Parathyroid adenoma (tissue), 2 donors: ENCODE measurements around the gene PEX3.

Experiments
- H2AFZ ChIP-seq: fragments of 300-600 bp; sonication (generic); one replicate; pipeline ENCODE4 v1.7.0; 2017; ENCODE audit warnings: antibody characterized with exemption, mild to moderate bottlenecking
- H3K27ac ChIP-seq: fragments of 300-600 bp; sonication (generic); one replicate; pipeline ENCODE4 v1.7.0; 2017
- H3K27me3 ChIP-seq: fragments of 300-600 bp; sonication (generic); one replicate; pipeline ENCODE4 v1.7.0; 2017; ENCODE audit warnings: low read length; ENCODE audit not compliant: control insufficient read depth, insufficient read depth
- H3K36me3 ChIP-seq: fragments of 300-600 bp; sonication (generic); one replicate; pipeline ENCODE4 v1.7.0; 2017; ENCODE audit warnings: low read length; ENCODE audit not compliant: control insufficient read depth, insufficient read depth
- H3K4me1 ChIP-seq: fragments of 300-600 bp; sonication (generic); one replicate; pipeline ENCODE4 v1.7.0; 2017; ENCODE audit warnings: control low read depth
- H3K4me2 ChIP-seq: fragments of 300-600 bp; sonication (generic); one replicate; pipeline ENCODE4 v1.7.0; 2017; ENCODE audit warnings: low read length
- H3K4me3 ChIP-seq: fragments of 300-600 bp; sonication (generic); one replicate; pipeline ENCODE4 v1.7.0; 2017; ENCODE audit warnings: low read depth, low read length
- H3K79me2 ChIP-seq: fragments of 300-600 bp; sonication (generic); one replicate; pipeline ENCODE4 v1.7.0; 2017; ENCODE audit warnings: control low read depth
- H3K9ac ChIP-seq: fragments of 300-600 bp; sonication (generic); one replicate; pipeline ENCODE4 v1.7.0; 2017; ENCODE audit warnings: mild to moderate bottlenecking
- H3K9me3 ChIP-seq: fragments of 300-600 bp; sonication (generic); one replicate; pipeline ENCODE4 v1.7.0; 2017; ENCODE audit warnings: low read length; ENCODE audit not compliant: control insufficient read depth
- CTCF ChIP-seq: fragments of 300-600 bp; sonication (generic); IDR thresholded peaks from one replicate; pipeline ENCODE4 v1.7.0; 2017; ENCODE audit warnings: antibody characterized with exemption, mild to moderate bottlenecking
- donor health status: primary hyperparathyroidism.

The PEX3 gene

GRCh38 chr6:143504369-143504768, 53.8 kb downstream of the PEX3 start:
- H3K36me3 ChIP-seq: no peaks in the 10 kb centered on the region

GRCh38 chr6:143505111-143505510, 54.5 kb downstream of the PEX3 start:
- Histone ChIP-seq H2AFZ (no peak overlapping the region), H3K36me3 (no peaks in the 10 kb centered on the region)

More at GRCh38 chr6:143504369-143504768, 53.8 kb downstream of the PEX3 start:
- no peaks in the 10 kb centered on the region for H3K9me3 ChIP-seq
- no peaks in the 10 kb centered on the region for H3K4me1 ChIP-seq
- TF ChIP-seq CTCF: no peak
- H3K4me3 ChIP-seq: no peak overlapping the region
- H3K27ac ChIP-seq: no peak overlapping the region
- no peaks in the 10 kb centered on the region for H3K27me3 ChIP-seq
- H3K79me2 ChIP-seq: peaks cover 5% of the 10 kb centered on the region
- no peak overlapping the region for H3K4me2 ChIP-seq
- no peak overlapping the region for H2AFZ ChIP-seq
- H3K9ac ChIP-seq: no peak overlapping the region

GRCh38 chr6:143505537-143505936, 54.9 kb downstream of the PEX3 start:
- H3K4me3 ChIP-seq: no peak overlapping the region
- TF ChIP-seq CTCF: no peak
- H3K9ac ChIP-seq: no peak overlapping the region
- H3K9me3 ChIP-seq: no peaks in the 10 kb centered on the region
- no peak overlapping the region for H3K4me2 ChIP-seq
- H3K27ac ChIP-seq: no peak overlapping the region
- H3K4me1 ChIP-seq: no peaks in the 10 kb centered on the region
- no peak overlapping the region for H2AFZ ChIP-seq
- no peaks in the 10 kb centered on the region for H3K27me3 ChIP-seq
- H3K36me3 ChIP-seq: no peaks in the 10 kb centered on the region
- peaks cover 7% of the 10 kb centered on the region for H3K79me2 ChIP-seq

More at GRCh38 chr6:143505111-143505510, 54.5 kb downstream of the PEX3 start:
- Histone ChIP-seq H3K27me3 (no peaks in the 10 kb centered on the region), H3K4me1 (no peaks in the 10 kb centered on the region), H3K79me2 (peaks cover 5% of the 10 kb centered on the region), H3K4me2 (no peak overlapping the region), H3K9me3 (no peaks in the 10 kb centered on the region), H3K27ac (no peak overlapping the region), H3K9ac (no peak overlapping the region), H3K4me3 (no peak overlapping the region)
- TF ChIP-seq CTCF: no peak

GRCh38 chr6:143506199-143506598, 55.6 kb downstream of the PEX3 start:
- Histone ChIP-seq H3K4me2 (no peak overlapping the region), H3K27me3 (no peaks in the 10 kb centered on the region), H2AFZ (no peak overlapping the region), H3K9ac (no peak overlapping the region), H3K9me3 (no peaks in the 10 kb centered on the region), H3K27ac (no peak overlapping the region), H3K4me3 (no peak overlapping the region), H3K79me2 (peaks cover 12% of the 10 kb centered on the region), H3K36me3 (no peaks in the 10 kb centered on the region), H3K4me1 (no peaks in the 10 kb centered on the region)
- no peak for TF ChIP-seq CTCF

GRCh38 chr6:143506620-143507019, 56.0 kb downstream of the PEX3 start:
- Histone ChIP-seq H3K9me3 (no peaks in the 10 kb centered on the region), H3K4me3 (no peak overlapping the region), H3K36me3 (no peaks in the 10 kb centered on the region)

More at GRCh38 chr6:143506620-143507019, 56.0 kb downstream of the PEX3 start:
- TF ChIP-seq CTCF: no peak
- no peaks in the 10 kb centered on the region for H3K4me1 ChIP-seq
- H3K9ac ChIP-seq: no peak overlapping the region
- no peaks in the 10 kb centered on the region for H3K27me3 ChIP-seq
- no peak overlapping the region for H3K27ac ChIP-seq
- no peak overlapping the region for H3K4me2 ChIP-seq
- H3K79me2 ChIP-seq: peaks cover 12% of the 10 kb centered on the region
- no peak overlapping the region for H2AFZ ChIP-seq
